H1 (cell line): ENCODE data around the gene NMD3. TPM values are rescaled to one million over a fixed set of nuclear protein-coding genes. Genes with fewer than 3 reads are reported as not detected.

Source experiments
- ATF2 ChIP-seq: IDR thresholded peaks from 2 replicates; pipeline ENCODE4 v1.6.1; 2012; ENCODE audit warnings: low read length, inconsistent platforms
- GABPA ChIP-seq: IDR thresholded peaks from 2 replicates; pipeline ENCODE4 v1.6.1; 2011; ENCODE audit warnings: mild to moderate bottlenecking, low read length, moderate library complexity, borderline replicate concordance; ENCODE audit not compliant: insufficient read depth
- SIRT6 ChIP-seq: IDR thresholded peaks from one replicate; pipeline ENCODE4 v1.7.1; 2012; ENCODE audit warnings: low read length, inconsistent platforms
- SP1 ChIP-seq: IDR thresholded peaks from 2 replicates; pipeline ENCODE4 v1.6.1; 2011; ENCODE audit warnings: low read depth, low read length
- polyA plus RNA-seq, 7 experiments: library from polyadenylated mRNA; depleted of rRNA in 3 of 7; stranded (reverse) in 5 of 7; unstranded in 2 of 7; fragments of >200 nt in 5 of 7; fragments of 200-250 nt in 2 of 7; gene quantifications; 1 replicate in 5 of 7; 2 replicates in 1 of 7; 4 replicates in 1 of 7; pipeline versions ENCODE4 v1.2.1 to v1.2.3, GENCODE V29; 2011 to 2013; ENCODE audit warnings: missing spikeins in 2 of 7, mixed read lengths in 2 of 7
- total RNA-seq: library from RNA; stranded (reverse); fragmentation: NEBNext Ultra II Directional; extraction: Animal tissue kit (Norgen Biotek cat#: 25700); gene quantifications from 2 replicates; pipeline ENCODE4 v1.2.1, GENCODE V29; 2021

The NMD3 gene
- total and polyA plus RNA-seq, 2 of the 8 experiments (the other 6 are each of a cell fraction or from before 2014, with no cell fraction given), result 12.1 to 64.2 TPM

- TF ChIP-seq ATF2, result no peak
- TF ChIP-seq GABPA, result no peak
- TF ChIP-seq SIRT6, result no peak
- TF ChIP-seq SP1, result no peak
Measured at GRCh38 chr3:161222662-161223061, 1.6 kb downstream of the NMD3 start (continued).
